CD14-positive monocyte (primary cell): ENCODE results near the gene EDIL3. TPM values are rescaled to one million over a fixed set of nuclear protein-coding genes. Genes with fewer than 3 reads are reported as not detected.
A peak's percentile ranks its signal among the peaks of the same experiment; 100 is the strongest.

Experiments
- DNase-seq, 3 donors: peaks; one replicate each; pipeline ENCODE4 v3.0.0-alpha.2; 2011 to 2022
- H2AFZ ChIP-seq: 2 replicates; pipeline ENCODE4 v1.6.0; 2012; ENCODE audit warnings: mild to moderate bottlenecking, low read depth, low read length, inconsistent platforms; ENCODE audit not compliant: insufficient read depth, poor library complexity, severe bottlenecking
- H3K27ac ChIP-seq, 2 donors: 1 replicate in 1 of 2; 2 replicates in 1 of 2; pipeline ENCODE4 v1.5.1; 2012 to 2013; ENCODE audit warnings: low read length in 2 of 2, control low read depth in 1 of 2, inconsistent platforms in 1 of 2, low read depth in 1 of 2, mild to moderate bottlenecking in 1 of 2
- H3K27me3 ChIP-seq, 2 donors: one replicate each; pipeline versions ENCODE4 v1.6.0 to v1.6.1; 2011 to 2013; ENCODE audit warnings: low read length in 2 of 2; ENCODE audit not compliant: control insufficient read depth in 2 of 2, insufficient read depth in 2 of 2
- H3K36me3 ChIP-seq, 2 donors: replicated peaks in 1 of 2; 1 replicate in 1 of 2; 2 replicates in 1 of 2; pipeline versions ENCODE4 v1.5.1 to v1.6.1; 2012 to 2013; ENCODE audit warnings: low read length in 2 of 2, control low read depth in 1 of 2, inconsistent platforms in 1 of 2, mild to moderate bottlenecking in 1 of 2; ENCODE audit not compliant: insufficient read depth in 2 of 2, control insufficient read depth in 1 of 2
- H3K4me1 ChIP-seq, 2 donors: 1 replicate in 1 of 2; 2 replicates in 1 of 2; pipeline versions ENCODE4 v1.5.1 to v1.6.1; 2012 to 2013; ENCODE audit warnings: low read length in 2 of 2, control low read depth in 1 of 2, inconsistent platforms in 1 of 2, mild to moderate bottlenecking in 1 of 2, moderate library complexity in 1 of 2; ENCODE audit not compliant: insufficient read depth in 2 of 2, control insufficient read depth in 1 of 2
- H3K4me2 ChIP-seq: replicated peaks from 2 replicates; pipeline ENCODE3; 2012; ENCODE audit warnings: low read length, moderate library complexity, mild to moderate bottlenecking; ENCODE audit not compliant: poor library complexity, severe bottlenecking; ENCODE audit errors: extremely low read depth
- H3K4me3 ChIP-seq, 3 experiments: fragments of 200-600 bp in 1 of 3; sonication (generic) in 1 of 3; replicated peaks in 1 of 3; 1 replicate in 2 of 3; 2 replicates in 1 of 3; pipeline ENCODE4 v1.5.1; 2011 to 2013; ENCODE audit warnings: low read length in 3 of 3, mild to moderate bottlenecking in 3 of 3, control low read depth in 2 of 3, low read depth in 2 of 3, inconsistent platforms in 1 of 3, moderate library complexity in 1 of 3
- H3K79me2 ChIP-seq: 2 replicates; pipeline ENCODE4 v1.6.0; 2012; ENCODE audit warnings: mild to moderate bottlenecking, control low read depth, inconsistent platforms, low read length, moderate library complexity; ENCODE audit not compliant: insufficient read depth
- H3K9ac ChIP-seq: 2 replicates; pipeline ENCODE4 v1.6.0; 2017; ENCODE audit warnings: low read length, mild to moderate bottlenecking; ENCODE audit not compliant: insufficient read depth, poor library complexity, severe bottlenecking
- H3K9me3 ChIP-seq, 2 donors: replicated peaks in 1 of 2; 1 replicate in 1 of 2; 2 replicates in 1 of 2; pipeline versions ENCODE4 v1.5.1 to v1.6.1; 2012 to 2013; ENCODE audit warnings: low read length in 2 of 2, control low read depth in 1 of 2; ENCODE audit not compliant: control insufficient read depth in 1 of 2, insufficient read depth in 1 of 2
- H4K20me1 ChIP-seq: 2 replicates; pipeline ENCODE4 v1.6.0; 2012; ENCODE audit warnings: mild to moderate bottlenecking, low read length, control low read depth, moderate library complexity; ENCODE audit not compliant: insufficient read depth
- H3K27ac Mint-ChIP-seq, 7 donors: one replicate each; pipeline ENCODE4 v1.8.0; 2020; ENCODE audit warnings: mild to moderate bottlenecking in 7 of 7, mixed read lengths in 7 of 7, moderate library complexity in 6 of 7, inconsistent platforms in 2 of 7
- H3K27me3 Mint-ChIP-seq, 3 donors: one replicate each; pipeline ENCODE4 v1.8.0; 2021 to 2022; ENCODE audit warnings: low read depth in 3 of 3, mild to moderate bottlenecking in 3 of 3, mixed read lengths in 3 of 3, moderate library complexity in 3 of 3, inconsistent platforms in 1 of 3
- H3K36me3 Mint-ChIP-seq, 2 donors: one replicate each; pipeline ENCODE4 v1.8.0; 2020; ENCODE audit warnings: mixed read lengths in 2 of 2, inconsistent platforms in 1 of 2, mild to moderate bottlenecking in 1 of 2
- H3K4me1 Mint-ChIP-seq: one replicate; pipeline ENCODE4 v1.8.0; 2020; ENCODE audit warnings: mild to moderate bottlenecking, mixed read lengths
- H3K4me3 Mint-ChIP-seq, 2 donors: one replicate each; pipeline ENCODE4 v1.8.0; 2020; ENCODE audit warnings: mild to moderate bottlenecking in 2 of 2, mixed read lengths in 2 of 2, moderate library complexity in 1 of 2
- H3K9me3 Mint-ChIP-seq, 7 donors: one replicate each; pipeline ENCODE4 v1.8.0; 2020 to 2022; ENCODE audit warnings: mixed read lengths in 7 of 7, mild to moderate bottlenecking in 6 of 7, moderate library complexity in 6 of 7, inconsistent platforms in 2 of 7
- CTCF ChIP-seq: fragments of 200-600 bp; IDR thresholded peaks from one replicate; pipeline ENCODE4 v1.8.0; 2022; ENCODE audit warnings: antibody characterized with exemption, mild to moderate bottlenecking
- WGBS: methylation state at CpG from one replicate; pipeline ENCODE4 v1.1.5; 2013; ENCODE audit warnings: missing lambda C conversion rate; ENCODE audit not compliant: insufficient coverage; 5-methylcytosine and 5-hydroxymethylcytosine counted together
- intact Hi-C, 2 donors: fragments of 100-400 bp; cut with micrococcal nuclease; formaldehyde crosslinking; loops; one replicate each; pipeline versions ENCODE4 v1.15.0 to v1.15.1; 2023
- polyA plus RNA-seq, 3 donors: library from polyadenylated mRNA; depleted of rRNA in 1 of 3; unstranded in 2 of 3; stranded (reverse) in 1 of 3; fragments of 300-500 nt in 2 of 3; fragments of >200 nt in 1 of 3; fragmentation: Illumina TruSeq in 2 of 3; gene quantifications; 1 replicate in 2 of 3; 2 replicates in 1 of 3; pipeline ENCODE4 v1.2.3, GENCODE V29; 2012 to 2021

The EDIL3 gene
- polyA plus RNA-seq, 3 donors = 0.09 TPM; not detected in 2

- Histone ChIP-seq H3K27me3 (no peaks in the 10 kb centered on the region), H3K4me2 (no peak overlapping the region), H3K4me1 (peaks cover 7 to 11% of the 10 kb centered on the region in 2 donors), H2AFZ (no peak overlapping the region), H3K4me3 (no peak overlapping the region), H3K9me3 (no peaks in the 10 kb centered on the region), H3K79me2 (no peaks in the 10 kb centered on the region), H3K9ac (no peak overlapping the region), H3K36me3 (no peaks in the 10 kb centered on the region), H4K20me1 (no peaks in the 10 kb centered on the region), H3K27ac (no peak overlapping the region)
- H3K4me3 Mint-ChIP-seq = no peak overlapping the region
- peaks cover 0 to 2% (median 0%) of the 10 kb centered on the region in 7 donors for H3K9me3 Mint-ChIP-seq
- no peaks in the 10 kb centered on the region for H3K27me3 Mint-ChIP-seq
- H3K27ac Mint-ChIP-seq = no peak overlapping the region
- 100% methylated on average over 1 of the region's 4 CpGs for WGBS
- no peak for DNase-seq
- no peak for TF ChIP-seq CTCF
- intact Hi-C loops = no loop called here
- H3K4me1 Mint-ChIP-seq = peaks cover 14% of the 10 kb centered on the region
- no peaks in the 10 kb centered on the region for H3K36me3 Mint-ChIP-seq
These were observed 467.3 kb downstream of the EDIL3 start for GRCh38 chr5:83917261-83917908.

GRCh38 chr5:83914662-83915418 lies 469.8 kb downstream of the EDIL3 start:
- H3K9ac ChIP-seq = no peak overlapping the region
- no peak overlapping the region for H3K4me3 Mint-ChIP-seq
- DNase-seq = no peak
- H3K4me1 ChIP-seq = peaks cover 7 to 11% of the 10 kb centered on the region in 2 donors
- peaks cover 0 to 1% (median 0%) of the 10 kb centered on the region in 7 donors for H3K9me3 Mint-ChIP-seq
- H3K27ac Mint-ChIP-seq = peak overlapping the region in 2 of 7 donors; percentile 15 to 51
- intact Hi-C loops = no loop called here
- no peak overlapping the region for H3K4me3 ChIP-seq
- peaks cover 14% of the 10 kb centered on the region for H3K4me1 Mint-ChIP-seq
- H4K20me1 ChIP-seq = no peaks in the 10 kb centered on the region
- H3K4me2 ChIP-seq = no peak overlapping the region
- H3K27me3 Mint-ChIP-seq = peaks cover 0 to 2% (median 0%) of the 10 kb centered on the region in 3 donors
- H3K36me3 ChIP-seq = no peaks in the 10 kb centered on the region
- no CpG with 5 or more reads among the region's 4 CpGs for WGBS
- H3K9me3 ChIP-seq = no peaks in the 10 kb centered on the region
- H3K27ac ChIP-seq = no peak overlapping the region
- no peak overlapping the region for H2AFZ ChIP-seq
- H3K79me2 ChIP-seq = no peaks in the 10 kb centered on the region
- no peak for TF ChIP-seq CTCF
- no peaks in the 10 kb centered on the region for H3K36me3 Mint-ChIP-seq
- no peaks in the 10 kb centered on the region for H3K27me3 ChIP-seq
